ENCODE measurements around the gene PPP1R3F.

DNA sequence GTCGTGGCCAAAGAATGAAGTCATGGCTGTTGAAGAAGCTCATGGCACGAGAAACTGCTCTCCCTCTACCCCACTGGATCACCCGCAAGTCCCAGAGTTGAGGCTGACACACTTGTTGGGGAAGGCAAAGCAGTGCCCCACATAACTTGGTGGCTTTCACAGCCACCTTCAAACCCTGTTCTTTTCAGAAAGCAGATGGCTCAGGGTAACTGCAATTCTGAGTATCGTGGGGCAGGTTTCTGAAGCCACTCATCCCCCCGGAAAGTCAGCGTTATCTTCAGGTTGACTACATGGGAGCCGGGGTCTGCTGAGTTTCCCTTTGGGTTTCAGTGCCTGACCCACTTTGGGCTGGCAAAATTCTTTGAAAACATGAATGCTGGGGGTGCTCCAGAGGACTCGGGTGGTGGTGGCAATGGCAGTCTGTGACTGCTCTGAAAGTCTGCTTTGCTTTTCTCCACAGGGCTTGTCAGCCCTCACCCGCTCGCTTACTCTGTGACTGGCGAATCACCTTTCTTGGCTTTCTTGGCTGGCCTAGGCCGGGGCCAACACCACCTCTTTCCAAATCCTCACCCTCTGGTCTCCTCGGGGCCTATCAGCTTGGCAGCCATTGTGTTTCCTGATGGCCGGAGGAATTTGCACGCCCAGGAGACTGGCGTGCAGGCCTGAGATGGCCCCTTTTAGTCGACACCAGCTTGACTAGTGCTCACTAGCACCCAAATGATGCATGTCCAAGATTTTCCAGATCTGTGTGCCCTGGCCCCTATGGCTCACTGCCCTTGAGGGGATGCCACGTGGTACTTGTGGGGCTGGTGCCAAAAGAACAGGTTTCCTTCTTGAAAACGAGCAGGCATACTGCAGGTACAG is 7.3 kb downstream of the PPP1R3F start:
- TF ChIP-seq, protein P1, sequence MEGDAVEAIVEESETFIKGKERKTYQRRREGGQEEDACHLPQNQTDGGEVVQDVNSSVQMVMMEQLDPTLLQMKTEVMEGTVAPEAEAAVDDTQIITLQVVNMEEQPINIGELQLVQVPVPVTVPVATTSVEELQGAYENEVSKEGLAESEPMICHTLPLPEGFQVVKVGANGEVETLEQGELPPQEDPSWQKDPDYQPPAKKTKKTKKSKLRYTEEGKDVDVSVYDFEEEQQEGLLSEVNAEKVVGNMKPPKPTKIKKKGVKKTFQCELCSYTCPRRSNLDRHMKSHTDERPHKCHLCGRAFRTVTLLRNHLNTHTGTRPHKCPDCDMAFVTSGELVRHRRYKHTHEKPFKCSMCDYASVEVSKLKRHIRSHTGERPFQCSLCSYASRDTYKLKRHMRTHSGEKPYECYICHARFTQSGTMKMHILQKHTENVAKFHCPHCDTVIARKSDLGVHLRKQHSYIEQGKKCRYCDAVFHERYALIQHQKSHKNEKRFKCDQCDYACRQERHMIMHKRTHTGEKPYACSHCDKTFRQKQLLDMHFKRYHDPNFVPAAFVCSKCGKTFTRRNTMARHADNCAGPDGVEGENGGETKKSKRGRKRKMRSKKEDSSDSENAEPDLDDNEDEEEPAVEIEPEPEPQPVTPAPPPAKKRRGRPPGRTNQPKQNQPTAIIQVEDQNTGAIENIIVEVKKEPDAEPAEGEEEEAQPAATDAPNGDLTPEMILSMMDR (IDR thresholded peaks at IDR 0.05), result no peak
- TF ChIP-seq POLR2AphosphoS5 (IDR thresholded peaks at IDR 0.05), result no peak
- TF ChIP-seq EP300 (IDR thresholded peaks at IDR 0.05), result no peak
- TF ChIP-seq POLR2A (IDR thresholded peaks at IDR 0.05), result no peak

All from suprapubic skin (tissue), 4 donors.